Mesenchymal stem cell (in vitro differentiated cells and primary cell): ENCODE measurements around the gene NPTN.
"Not testable (repeated sequence)": the region's sequence is repeated elsewhere in the genome, so short reads cannot be mapped to it uniquely, and the experiment has no call there.

Source experiments
- DNase-seq: peaks from one replicate; pipeline ENCODE4 v3.0.0-alpha.2; 2013
- H2AFZ ChIP-seq: one replicate; pipeline ENCODE4 v1.6.1; 2013; ENCODE audit warnings: low read depth, mild to moderate bottlenecking, control low read depth, inconsistent platforms, low read length, moderate library complexity
- H2AK5ac ChIP-seq: 2 replicates; pipeline ENCODE4 v1.6.1; 2013; ENCODE audit warnings: low read length, moderate library complexity, mild to moderate bottlenecking, inconsistent platforms; ENCODE audit not compliant: severe bottlenecking
- H2BK120ac ChIP-seq: one replicate; pipeline ENCODE4 v1.6.1; 2013; ENCODE audit warnings: low read depth, mild to moderate bottlenecking, inconsistent platforms, low read length, moderate library complexity
- H2BK12ac ChIP-seq, 2 experiments: one replicate each; pipeline ENCODE4 v1.6.1; 2013; ENCODE audit warnings: inconsistent platforms in 2 of 2, low read length in 2 of 2, mild to moderate bottlenecking in 2 of 2, moderate library complexity in 2 of 2, control low read depth in 1 of 2
- H2BK15ac ChIP-seq: one replicate; pipeline ENCODE4 v1.6.1; 2013; ENCODE audit warnings: mild to moderate bottlenecking, low read depth, inconsistent platforms; ENCODE audit not compliant: poor library complexity, severe bottlenecking
- H2BK5ac ChIP-seq: 2 replicates; pipeline ENCODE4 v1.6.1; 2013; ENCODE audit warnings: low read depth, mild to moderate bottlenecking, low read length, control low read depth, inconsistent platforms; ENCODE audit not compliant: poor library complexity, severe bottlenecking
- H3K14ac ChIP-seq, 2 experiments: one replicate each; pipeline ENCODE4 v1.6.1; 2013; ENCODE audit warnings: inconsistent platforms in 2 of 2, low read length in 2 of 2, control low read depth in 1 of 2, mild to moderate bottlenecking in 1 of 2, moderate library complexity in 1 of 2
- H3K18ac ChIP-seq, 2 experiments: one replicate each; pipeline ENCODE4 v1.6.1; 2013; ENCODE audit warnings: inconsistent platforms in 2 of 2, low read length in 2 of 2, control low read depth in 1 of 2, low read depth in 1 of 2, mild to moderate bottlenecking in 1 of 2
- H3K23ac ChIP-seq, 2 experiments: one replicate each; pipeline ENCODE4 v1.6.1; 2013; ENCODE audit warnings: inconsistent platforms in 2 of 2, low read length in 2 of 2, mild to moderate bottlenecking in 2 of 2, moderate library complexity in 2 of 2, control low read depth in 1 of 2
- H3K27ac ChIP-seq: 2 replicates; pipeline ENCODE4 v1.5.1; 2013; ENCODE audit warnings: mild to moderate bottlenecking, moderate library complexity, low read length, control low read depth, inconsistent platforms; ENCODE audit not compliant: poor library complexity, severe bottlenecking
- H3K27me3 ChIP-seq, 2 experiments: 2 replicates each; pipeline versions ENCODE4 v1.6.1 to v1.7.0; 2013; ENCODE audit warnings: low read length in 2 of 2, mild to moderate bottlenecking in 2 of 2, moderate library complexity in 2 of 2, control low read depth in 1 of 2, inconsistent platforms in 1 of 2; ENCODE audit not compliant: control insufficient read depth in 1 of 2, insufficient read depth in 1 of 2
- H3K36me3 ChIP-seq, 2 experiments: 2 replicates each; pipeline versions ENCODE4 v1.6.1 to v1.7.0; 2013; ENCODE audit warnings: low read length in 2 of 2, control low read depth in 1 of 2, inconsistent platforms in 1 of 2, low read depth in 1 of 2, mild to moderate bottlenecking in 1 of 2; ENCODE audit not compliant: insufficient read depth in 2 of 2, control insufficient read depth in 1 of 2
- H3K4ac ChIP-seq, 2 experiments: one replicate each; pipeline ENCODE4 v1.6.1; 2013; ENCODE audit warnings: inconsistent platforms in 2 of 2, low read length in 2 of 2, mild to moderate bottlenecking in 2 of 2, moderate library complexity in 2 of 2, control low read depth in 1 of 2, low read depth in 1 of 2
- H3K4me1 ChIP-seq: 2 replicates; pipeline ENCODE4 v1.6.1; 2013; ENCODE audit warnings: low read depth, low read length, control low read depth; ENCODE audit not compliant: control insufficient read depth, insufficient read depth
- H3K4me2 ChIP-seq: 2 replicates; pipeline ENCODE4 v1.6.1; 2013; ENCODE audit warnings: low read length, mild to moderate bottlenecking, inconsistent platforms; ENCODE audit not compliant: poor library complexity, severe bottlenecking
- H3K4me3 ChIP-seq, 2 experiments: 2 replicates each; pipeline versions ENCODE4 v1.5.1 to v1.7.0; 2013; ENCODE audit warnings: low read length in 2 of 2, mild to moderate bottlenecking in 2 of 2, control low read depth in 1 of 2, low read depth in 1 of 2; ENCODE audit not compliant: insufficient read depth in 1 of 2
- H3K79me1 ChIP-seq: replicated peaks from 2 replicates; pipeline ENCODE4 v1.6.1; 2013; ENCODE audit warnings: mild to moderate bottlenecking, control low read depth, low read length, inconsistent platforms; ENCODE audit not compliant: poor library complexity, severe bottlenecking
- H3K9ac ChIP-seq: 2 replicates; pipeline ENCODE4 v1.7.0; 2013; ENCODE audit warnings: mild to moderate bottlenecking, low read length, moderate library complexity
- H3K9me3 ChIP-seq: 2 replicates; pipeline ENCODE4 v1.7.0; 2013; ENCODE audit warnings: mild to moderate bottlenecking, low read length; ENCODE audit not compliant: control insufficient read depth
- H4K8ac ChIP-seq: one replicate; pipeline ENCODE4 v1.6.1; 2013; ENCODE audit warnings: inconsistent platforms, mild to moderate bottlenecking, low read length, moderate library complexity
- H4K91ac ChIP-seq: one replicate; pipeline ENCODE4 v1.6.1; 2013; ENCODE audit warnings: mild to moderate bottlenecking, low read length, inconsistent platforms
- WGBS: methylation state at CpG from one replicate; pipeline ENCODE4 v1.1.7; 2013; ENCODE audit warnings: mixed read lengths; 5-methylcytosine and 5-hydroxymethylcytosine counted together

The NPTN gene

DNA sequence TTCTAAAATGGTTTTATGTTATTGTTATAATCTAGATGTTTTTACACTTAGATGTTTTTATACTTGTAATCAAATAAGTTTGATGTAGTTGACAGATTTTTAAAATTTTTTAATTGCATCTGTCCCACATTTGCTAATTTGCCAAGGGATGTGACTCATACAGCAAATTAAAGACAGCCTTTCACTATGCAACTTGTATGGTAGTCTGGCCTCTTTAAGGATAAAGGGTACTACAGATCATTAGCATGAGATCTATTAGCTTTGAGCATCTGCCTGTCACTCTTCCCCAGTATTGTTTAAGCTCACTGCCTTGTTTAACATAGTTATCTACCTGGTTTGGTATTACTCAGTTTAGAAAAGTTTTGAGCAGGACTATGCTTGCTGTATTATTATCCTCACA lies 83.0 kb downstream of the NPTN start:
- H3K36me3 ChIP-seq: peaks cover 2 to 20% of the 10 kb centered on the region in 2 experiments
- no peak overlapping the region for H2AFZ ChIP-seq
- H3K4me1 ChIP-seq: no peaks in the 10 kb centered on the region
- H4K91ac ChIP-seq: no peak overlapping the region
- no peak overlapping the region for H3K23ac ChIP-seq
- no peak for DNase-seq
- no peak overlapping the region for H3K4me3 ChIP-seq
- no peaks in the 10 kb centered on the region for H3K27me3 ChIP-seq
- H3K14ac ChIP-seq: no peak overlapping the region
- H4K8ac ChIP-seq: no peak overlapping the region
- H3K4me2 ChIP-seq: no peak overlapping the region
- H2BK12ac ChIP-seq: no peak overlapping the region
- H3K9me3 ChIP-seq: no peaks in the 10 kb centered on the region
- H2AK5ac ChIP-seq: no peak overlapping the region
- H2BK15ac ChIP-seq: no peak overlapping the region
- no peak overlapping the region for H3K27ac ChIP-seq
- H3K9ac ChIP-seq: no peak overlapping the region
- H2BK120ac ChIP-seq: no peak overlapping the region
- no peak overlapping the region for H2BK5ac ChIP-seq
- H3K18ac ChIP-seq: no peak overlapping the region
- no peak overlapping the region for H3K4ac ChIP-seq
- H3K79me1 ChIP-seq: no peaks in the 10 kb centered on the region

- H3K4me2 ChIP-seq, H4K8ac ChIP-seq, H3K27me3 ChIP-seq, H2BK120ac ChIP-seq, H3K4ac ChIP-seq, H2AFZ ChIP-seq, H2AK5ac ChIP-seq, H2BK15ac ChIP-seq, H3K18ac ChIP-seq, H3K4me3 ChIP-seq, H3K14ac ChIP-seq, DNase-seq, H3K4me1 ChIP-seq, H2BK5ac ChIP-seq, H3K9me3 ChIP-seq, H2BK12ac ChIP-seq, H4K91ac ChIP-seq, H3K9ac ChIP-seq, H3K23ac ChIP-seq, H3K79me1 ChIP-seq, H3K27ac ChIP-seq: not testable (repeated sequence)
- H3K36me3 ChIP-seq: peaks cover 0 to 12% of the 10 kb centered on the region in 2 experiments
- WGBS: no CpG with 5 or more reads among the region's 3 CpGs
These were observed 84.3 kb downstream of the NPTN start for GRCh38 chr15:73548925-73549324.

- Histone ChIP-seq H2BK120ac (no peak overlapping the region), H2BK12ac (no peak overlapping the region), H3K79me1 (no peaks in the 10 kb centered on the region), H4K91ac (no peak overlapping the region), H3K4ac (no peak overlapping the region), H3K9me3 (no peaks in the 10 kb centered on the region), H3K14ac (no peak overlapping the region), H2AFZ (no peak overlapping the region), H4K8ac (no peak overlapping the region), H3K4me3 (no peak overlapping the region), H3K4me1 (no peaks in the 10 kb centered on the region), H3K4me2 (no peak overlapping the region), H2BK15ac (no peak overlapping the region), H3K23ac (no peak overlapping the region), H2AK5ac (no peak overlapping the region), H3K27me3 (peaks cover 0 to 3% of the 10 kb centered on the region in 2 experiments), H3K9ac (no peak overlapping the region), H2BK5ac (no peak overlapping the region), H3K36me3 (peaks cover 0 to 4% of the 10 kb centered on the region in 2 experiments), H3K18ac (no peak overlapping the region), H3K27ac (no peak overlapping the region)
- no peak for DNase-seq
These were observed 91.7 kb downstream of the NPTN start for GRCh38 chr15:73541479-73541878.

DNA sequence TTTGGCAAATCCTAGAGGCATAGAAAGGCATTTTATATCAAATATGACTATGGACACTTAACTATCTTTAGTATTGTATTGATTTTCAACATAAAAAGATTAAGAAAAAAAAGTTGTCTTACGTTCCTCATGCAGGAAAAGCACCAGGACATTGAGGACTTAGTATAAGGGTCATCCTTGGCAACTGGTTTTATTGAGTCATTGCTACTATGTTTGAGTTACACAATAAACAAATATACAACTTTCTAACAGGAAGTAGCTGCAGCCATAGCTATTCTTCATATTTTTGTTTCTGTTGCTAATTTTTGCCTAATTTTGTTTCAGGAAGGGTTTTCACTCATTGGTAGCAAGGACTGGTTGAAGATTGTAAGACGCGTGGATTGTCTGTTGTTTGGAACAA lies 93.0 kb downstream of the NPTN start:
- no peak overlapping the region for H3K14ac ChIP-seq
- no peak overlapping the region for H3K4ac ChIP-seq
- no peak overlapping the region for H2BK5ac ChIP-seq
- no peak overlapping the region for H3K18ac ChIP-seq
- no peak overlapping the region for H3K27ac ChIP-seq
- H3K9me3 ChIP-seq: no peaks in the 10 kb centered on the region
- H3K4me1 ChIP-seq: no peaks in the 10 kb centered on the region
- H3K27me3 ChIP-seq: peaks cover 0 to 7% of the 10 kb centered on the region in 2 experiments
- H3K23ac ChIP-seq: no peak overlapping the region
- no peaks in the 10 kb centered on the region for H3K79me1 ChIP-seq
- H2BK120ac ChIP-seq: no peak overlapping the region
- no peak overlapping the region for H2BK15ac ChIP-seq
- no peak overlapping the region for H2AK5ac ChIP-seq
- H3K4me2 ChIP-seq: no peak overlapping the region
- no peak overlapping the region for H2BK12ac ChIP-seq
- no peaks in the 10 kb centered on the region for H3K36me3 ChIP-seq
- no peak overlapping the region for H4K8ac ChIP-seq
- H4K91ac ChIP-seq: no peak overlapping the region
- peak; percentile 25 for DNase-seq
- no peak overlapping the region for H2AFZ ChIP-seq
- H3K9ac ChIP-seq: no peak overlapping the region
- no peak overlapping the region for H3K4me3 ChIP-seq
- 100% methylated on average over 2 of the region's 3 CpGs for WGBS
